Spleen (tissue), 11 donors: ENCODE measurements around the gene ZNF571. TPM values are rescaled to one million over a fixed set of nuclear protein-coding genes. Genes with fewer than 3 reads are reported as not detected.
A peak's percentile ranks its signal among the peaks of the same experiment; 100 is the strongest.

Experiments used
- DNase-seq: peaks from one replicate; pipeline ENCODE4 v3.0.0-alpha.2; 2020
- H3K27ac ChIP-seq, 8 donors: fragments of 200-600 bp; sonication (generic) in 7 of 8; 1 replicate in 4 of 8; 2 replicates in 4 of 8; pipeline versions ENCODE4 v1.5.0 to v1.8.0; 2016 to 2021; ENCODE audit warnings: inconsistent platforms in 4 of 8, mild to moderate bottlenecking in 4 of 8, moderate library complexity in 1 of 8
- H3K27me3 ChIP-seq, 7 donors: fragments of 200-600 bp; sonication (generic) in 6 of 7; replicated peaks in 1 of 7; 1 replicate in 4 of 7; 2 replicates in 3 of 7; pipeline versions ENCODE4 v1.5.0 to v1.8.0; 2016 to 2021; ENCODE audit warnings: inconsistent platforms in 3 of 7, mild to moderate bottlenecking in 1 of 7
- H3K36me3 ChIP-seq, 6 donors: fragments of 200-600 bp; sonication (generic) in 5 of 6; 1 replicate in 4 of 6; 2 replicates in 2 of 6; pipeline versions ENCODE4 v1.5.0 to v1.8.0; 2016 to 2021; ENCODE audit warnings: inconsistent platforms in 2 of 6
- H3K4me1 ChIP-seq, 6 donors: fragments of 200-600 bp; sonication (generic) in 5 of 6; 1 replicate in 3 of 6; 2 replicates in 3 of 6; pipeline versions ENCODE4 v1.5.0 to v1.8.0; 2016 to 2021; ENCODE audit warnings: inconsistent platforms in 3 of 6
- H3K4me3 ChIP-seq, 8 donors: fragments of 200-600 bp; sonication (generic) in 7 of 8; 1 replicate in 4 of 8; 2 replicates in 4 of 8; pipeline versions ENCODE4 v1.5.0 to v1.8.0; 2016 to 2021; ENCODE audit warnings: inconsistent platforms in 4 of 8, mild to moderate bottlenecking in 4 of 8, moderate library complexity in 2 of 8
- H3K9me3 ChIP-seq, 8 donors: fragments of 200-600 bp; sonication (generic) in 7 of 8; 1 replicate in 4 of 8; 2 replicates in 4 of 8; pipeline versions ENCODE4 v1.5.0 to v1.8.0; 2016 to 2021; ENCODE audit warnings: inconsistent platforms in 4 of 8
- CTCF ChIP-seq, 11 experiments: fragments of 200-600 bp in 7 of 11; fragments of 450-650 bp in 4 of 11; sonication (generic) in 4 of 11; IDR thresholded peaks in 8 of 11; conservative IDR thresholded peaks in 3 of 11; 1 replicate in 7 of 11; 2 replicates in 4 of 11; pipeline versions ENCODE4 v1.4.0 to v1.8.0; 2016 to 2021; ENCODE audit warnings: antibody characterized with exemption in 11 of 11, inconsistent platforms in 4 of 11, mild to moderate bottlenecking in 1 of 11
- POLR2A ChIP-seq, 3 donors: fragments of 450-650 bp; IDR thresholded peaks; one replicate each; pipeline ENCODE4 v1.5.1; 2017; ENCODE audit warnings: antibody characterized with exemption in 3 of 3, mild to moderate bottlenecking in 1 of 3
- POLR2AphosphoS5 ChIP-seq, 3 donors: sonication (generic); formaldehyde crosslinking; IDR thresholded peaks; one replicate each; pipeline ENCODE4 v1.5.1; 2017; ENCODE audit warnings: antibody characterized with exemption in 3 of 3
- WGBS, 5 donors: extraction: QIAGEN DNeasy Blood & Tissue Kit in 3 of 5; methylation state at CpG; one replicate each; pipeline versions ENCODE4 v1.1.5 to v1.1.7; 2013 to 2018; 5-methylcytosine and 5-hydroxymethylcytosine counted together
- intact Hi-C: fragments of 100-400 bp; cut with DNase I; formaldehyde crosslinking; loops from one replicate; pipeline ENCODE4 v1.15.0; 2023; ENCODE audit warnings: low total_unique reads
- polyA plus RNA-seq, 3 donors: library from polyadenylated mRNA; stranded (reverse); fragments of 200-250 nt; gene quantifications; one replicate each; pipeline ENCODE4 v1.2.1, GENCODE V29; 2013
- total RNA-seq, 7 donors: library from RNA; depleted of rRNA in 3 of 7; stranded (reverse); fragments of >200 nt in 3 of 7; fragmentation: NEBNext Ultra II Directional in 4 of 7; extraction: Animal tissue kit (Norgen Biotek cat#: 25700) in 4 of 7; gene quantifications; one replicate each; pipeline versions ENCODE4 v1.1.0 to v1.2.1, GENCODE V29; 2016 to 2021
- donor health status: healthy with polysubstance abuse.
- donor health status: DM: no; HTN: no; CAD: no; lungs with moderate emphysema.
- donor health status: DM: no; HTN: no; CAD: no.
- donor health status: Bipolar disorder and iron deficiency.
- donor health status: healthy.
- donor health status: DM: no; HTN: no; CAD: no.
- donor health status: DM: yes; HTN: yes; CAD: no.

Gene ZNF571
- total and polyA plus RNA-seq, 10 donors: 2.2 to 9.4 (median 5.3) TPM

- Histone ChIP-seq H3K4me3 (peak overlapping the region; percentile 41 to 90 (median 70)), H3K27ac (peak overlapping the region; percentile 80 to 97 (median 91)), H3K36me3 (peaks cover 0 to 50% (median 9%) of the 10 kb centered on the region in 6 donors), H3K27me3 (no peaks in the 10 kb centered on the region), H3K9me3 (peaks cover 3 to 28% (median 13%) of the 10 kb centered on the region in 8 donors), H3K4me1 (peaks cover 12 to 33% (median 21%) of the 10 kb centered on the region in 6 donors)
- TF ChIP-seq POLR2A (IDR thresholded peaks at IDR 0.05) (no peak), CTCF (IDR thresholded peaks at IDR 0.05 in 8 of 11, conservative IDR thresholded peaks at IDR 0.05 in 3 of 11) (no peak), POLR2AphosphoS5 (IDR thresholded peaks at IDR 0.05) (no peak)
- intact Hi-C loops: no loop called here
- no peak for DNase-seq
- WGBS, 5 donors: 2 to 5% (median 2%) methylated on average over 9 of the region's 9 CpGs
These were observed 642 bp downstream of the ZNF571 start for GRCh38 chr19:37593996-37594303.

GRCh38 chr19:37583340-37583739 lies 11.3 kb downstream of the ZNF571 start:
- DNase-seq: no peak
- no peaks in the 10 kb centered on the region for H3K4me1 ChIP-seq
- H3K36me3 ChIP-seq: peaks cover 4 to 99% (median 76%) of the 10 kb centered on the region in 6 donors
- peaks cover 0 to 35% (median 0%) of the 10 kb centered on the region in 8 donors for H3K9me3 ChIP-seq
- H3K27ac ChIP-seq: no peak overlapping the region
- WGBS, 5 donors: 76 to 91% (median 87%) methylated on average over 2 of the region's 2 CpGs
- H3K4me3 ChIP-seq: peak overlapping the region in 1 of 8 donors; percentile 30
- intact Hi-C loops: no loop called here
- no peak for TF ChIP-seq POLR2A (IDR thresholded peaks at IDR 0.05)
- no peak for TF ChIP-seq POLR2AphosphoS5 (IDR thresholded peaks at IDR 0.05)
- TF ChIP-seq CTCF (IDR thresholded peaks at IDR 0.05 in 8 of 11, conservative IDR thresholded peaks at IDR 0.05 in 3 of 11): no peak
- H3K27me3 ChIP-seq: no peaks in the 10 kb centered on the region

- Histone ChIP-seq H3K27ac (no peak overlapping the region), H3K36me3 (peaks cover 0 to 64% (median 21%) of the 10 kb centered on the region in 6 donors), H3K4me3 (no peak overlapping the region), H3K4me1 (no peaks in the 10 kb centered on the region), H3K9me3 (peaks cover 0 to 47% (median 0%) of the 10 kb centered on the region in 8 donors), H3K27me3 (no peaks in the 10 kb centered on the region)
- TF ChIP-seq POLR2AphosphoS5 (IDR thresholded peaks at IDR 0.05) (no peak), POLR2A (IDR thresholded peaks at IDR 0.05) (no peak), CTCF (IDR thresholded peaks at IDR 0.05 in 8 of 11, conservative IDR thresholded peaks at IDR 0.05 in 3 of 11) (no peak)
- DNase-seq: no peak
- intact Hi-C loops: no loop called here
These were observed 22.4 kb downstream of the ZNF571 start for GRCh38 chr19:37572203-37572602.

- H3K4me1 ChIP-seq: no peaks in the 10 kb centered on the region
- no peak overlapping the region for H3K27ac ChIP-seq
- no peaks in the 10 kb centered on the region for H3K27me3 ChIP-seq
- peaks cover 0 to 93% (median 0%) of the 10 kb centered on the region in 8 donors for H3K9me3 ChIP-seq
- H3K36me3 ChIP-seq: peaks cover 22 to 67% (median 37%) of the 10 kb centered on the region in 6 donors
- no peak for DNase-seq
- no peak for TF ChIP-seq POLR2A (IDR thresholded peaks at IDR 0.05)
- no peak for TF ChIP-seq POLR2AphosphoS5 (IDR thresholded peaks at IDR 0.05)
- TF ChIP-seq CTCF (IDR thresholded peaks at IDR 0.05 in 8 of 11, conservative IDR thresholded peaks at IDR 0.05 in 3 of 11): no peak
- intact Hi-C loops: no loop called here
- no peak overlapping the region for H3K4me3 ChIP-seq
These were observed 29.3 kb downstream of the ZNF571 start for GRCh38 chr19:37565370-37565669.
